OCI-M2 (cell line): ENCODE data around the gene TRIM26.
"Not testable (repeated sequence)": the region's sequence is repeated elsewhere in the genome, so short reads cannot be mapped to it uniquely, and the experiment has no call there.

Experiments
- DNase-seq: peaks from one replicate; lab custom pipeline; 2025; ENCODE audit not compliant: unreplicated experiment; lab: John Stamatoyannopoulos, UW

TRIM26 gene

DNA sequence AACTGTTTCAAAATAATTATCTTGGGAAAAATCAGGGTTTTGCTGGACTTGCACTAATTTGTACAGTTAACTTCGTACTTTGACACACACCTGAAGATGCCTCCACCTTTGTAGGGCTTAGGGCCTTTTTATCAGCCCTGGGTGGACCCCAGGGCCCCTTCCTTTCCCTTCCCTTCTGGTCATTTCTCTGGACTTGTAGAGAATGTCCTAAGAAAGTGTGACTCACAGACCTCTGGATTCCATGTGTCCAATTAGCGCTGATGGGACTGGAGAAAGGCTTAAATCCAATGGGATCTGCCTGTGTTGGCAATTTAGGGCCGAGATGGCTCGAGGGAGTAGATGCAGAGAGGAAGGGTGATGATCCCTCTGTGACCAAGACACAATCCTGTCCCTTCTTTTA is 40.5 kb downstream of the TRIM26 start:
- DNase-seq = no peak

DNA sequence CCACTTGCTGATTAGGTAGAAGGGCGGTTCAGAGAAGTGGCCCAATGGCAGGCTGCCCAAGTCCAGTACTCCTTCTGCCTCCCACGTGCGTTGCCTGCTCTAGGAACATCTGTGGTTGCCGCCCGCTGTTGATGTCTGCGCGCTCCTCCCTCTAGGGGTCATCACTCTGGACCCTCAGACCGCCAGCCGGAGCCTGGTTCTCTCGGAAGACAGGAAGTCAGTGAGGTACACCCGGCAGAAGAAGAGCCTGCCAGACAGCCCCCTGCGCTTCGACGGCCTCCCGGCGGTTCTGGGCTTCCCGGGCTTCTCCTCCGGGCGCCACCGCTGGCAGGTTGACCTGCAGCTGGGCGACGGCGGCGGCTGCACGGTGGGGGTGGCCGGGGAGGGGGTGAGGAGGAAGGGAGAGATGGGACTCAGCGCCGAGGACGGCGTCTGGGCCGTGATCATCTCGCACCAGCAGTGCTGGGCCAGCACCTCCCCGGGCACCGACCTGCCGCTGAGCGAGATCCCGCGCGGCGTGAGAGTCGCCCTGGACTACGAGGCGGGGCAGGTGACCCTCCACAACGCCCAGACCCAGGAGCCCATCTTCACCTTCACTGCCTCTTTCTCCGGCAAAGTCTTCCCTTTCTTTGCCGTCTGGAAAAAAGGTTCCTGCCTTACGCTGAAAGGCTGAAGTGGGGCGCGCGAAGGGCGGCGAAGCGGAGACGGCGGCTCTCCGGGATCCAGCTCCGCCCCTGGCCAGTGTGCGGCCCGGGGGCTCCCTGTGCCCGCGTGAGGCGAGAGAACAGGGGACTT is 41.3 kb downstream of the TRIM26 start:
- DNase-seq = no peak

DNA sequence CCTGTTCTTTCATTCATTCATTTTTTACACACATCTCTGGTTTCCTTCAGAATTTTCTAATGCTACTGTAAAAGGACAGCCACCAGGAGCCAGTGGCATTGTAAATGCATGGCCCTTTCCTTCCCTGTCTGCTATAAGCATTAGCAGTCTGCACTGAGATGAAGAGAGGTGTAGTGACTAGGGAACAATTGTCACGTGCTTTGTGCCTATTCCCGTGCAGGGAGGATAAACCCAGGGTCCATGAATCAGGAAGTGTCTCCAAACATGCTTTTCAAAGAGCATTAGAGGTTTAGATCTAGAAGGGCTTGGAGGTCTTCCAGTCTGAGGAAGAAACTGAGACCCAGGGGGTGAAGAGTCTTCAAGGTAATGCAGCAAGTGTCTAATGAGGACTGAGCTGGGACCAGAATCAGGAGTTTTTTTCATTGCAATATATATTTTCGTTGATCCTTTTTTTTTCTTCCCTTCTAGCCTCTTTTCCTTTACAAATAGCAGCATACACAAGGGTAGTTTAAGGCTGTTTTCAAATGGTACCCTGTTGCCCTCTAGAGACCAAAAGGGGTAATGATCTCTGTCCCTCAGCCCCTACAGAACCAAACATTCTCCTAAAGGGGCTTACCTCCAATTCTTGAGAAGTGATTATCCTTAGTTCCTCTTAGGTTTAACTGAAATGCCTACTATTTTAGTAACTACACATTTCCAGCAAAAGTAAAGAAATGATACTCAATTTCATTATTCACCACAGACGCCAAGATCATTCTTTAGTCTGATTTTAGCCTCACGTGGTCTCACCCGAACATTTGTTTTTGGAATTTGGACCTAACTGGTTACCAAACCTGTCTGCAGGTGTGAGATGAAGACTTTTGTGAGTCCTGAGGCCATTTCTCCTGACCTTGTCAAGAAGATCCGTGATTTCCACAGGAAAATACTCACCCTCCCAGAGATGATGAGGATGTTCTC is 43.3 kb downstream of the TRIM26 start:
- DNase-seq = peak; percentile 71

DNA sequence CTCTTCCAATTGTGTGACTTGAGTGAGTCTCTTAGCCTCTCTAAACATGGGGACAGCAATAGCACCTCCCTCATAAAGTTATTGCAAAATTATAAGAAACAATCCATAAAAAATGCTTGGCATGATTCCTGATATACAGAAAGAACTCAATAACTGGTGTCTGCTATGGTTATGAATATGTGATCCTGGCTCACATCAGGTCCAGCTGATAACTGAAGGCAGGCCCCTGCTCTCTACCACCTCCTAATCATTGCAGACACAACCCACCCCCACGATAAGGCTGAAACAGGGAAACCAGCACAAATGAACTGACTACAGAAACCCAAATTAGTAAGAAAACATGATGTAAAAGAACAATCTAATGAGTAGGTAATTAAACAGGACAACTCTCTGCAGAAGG is 44.5 kb downstream of the TRIM26 start:
- no peak for DNase-seq

DNA sequence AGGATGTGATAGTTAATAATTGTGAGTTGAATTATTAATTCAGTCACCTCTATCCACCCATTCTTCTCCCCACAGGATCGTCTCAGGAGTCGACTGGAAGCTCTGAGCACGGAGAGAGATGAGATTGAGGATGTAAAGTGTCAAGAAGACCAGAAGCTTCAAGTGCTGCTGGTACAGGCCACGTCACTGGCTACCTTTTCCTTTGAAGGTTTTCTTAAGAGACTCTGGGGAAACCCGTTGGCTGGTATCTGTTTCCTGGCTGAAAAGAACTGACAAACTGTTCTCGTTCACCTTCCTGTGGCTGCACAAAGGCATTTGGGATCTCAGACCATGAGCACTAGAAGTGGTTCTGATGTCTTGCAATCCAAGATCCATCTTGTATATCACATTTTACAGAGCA is 46.1 kb downstream of the TRIM26 start:
- DNase-seq = no peak

DNA sequence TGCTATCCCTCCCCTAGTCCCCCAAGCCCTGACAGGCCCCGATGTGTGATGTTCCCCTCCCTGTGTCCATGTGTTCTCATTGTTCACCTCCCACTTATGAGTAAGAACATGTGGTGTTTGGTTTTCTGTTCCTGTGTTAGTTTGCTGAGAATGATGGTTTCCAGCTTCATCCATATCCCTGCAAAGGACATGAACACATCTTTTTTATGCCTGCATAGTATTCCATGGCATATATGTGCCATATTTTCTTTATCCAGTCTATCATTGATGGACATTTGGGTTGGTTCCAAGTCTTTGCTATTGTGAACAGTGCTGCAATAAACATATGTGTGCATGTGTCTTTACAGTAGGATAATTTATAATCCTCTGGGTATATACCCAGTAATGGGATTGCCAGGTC is 48.0 kb downstream of the TRIM26 start:
- DNase-seq = not testable (repeated sequence)

DNA sequence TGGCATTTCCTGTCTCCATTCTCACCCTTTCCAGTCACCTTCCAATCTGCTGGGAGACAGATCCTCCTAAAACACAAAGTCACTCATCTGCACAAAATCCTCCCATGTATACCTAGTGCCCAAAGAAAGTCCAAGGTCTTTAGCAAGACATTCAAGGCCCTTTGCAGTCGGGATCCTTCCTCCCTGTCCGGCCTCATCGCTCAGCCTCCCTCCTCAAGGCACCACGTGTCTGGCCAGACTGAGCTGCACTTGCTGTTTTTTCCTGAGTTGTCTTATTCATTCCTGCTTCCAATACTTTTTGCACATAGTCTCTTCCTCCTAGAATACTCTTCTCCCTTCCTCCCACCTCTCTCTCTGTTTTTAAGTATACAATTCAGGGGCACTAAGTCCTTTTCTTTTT is 48.5 kb downstream of the TRIM26 start:
- no peak for DNase-seq

DNA sequence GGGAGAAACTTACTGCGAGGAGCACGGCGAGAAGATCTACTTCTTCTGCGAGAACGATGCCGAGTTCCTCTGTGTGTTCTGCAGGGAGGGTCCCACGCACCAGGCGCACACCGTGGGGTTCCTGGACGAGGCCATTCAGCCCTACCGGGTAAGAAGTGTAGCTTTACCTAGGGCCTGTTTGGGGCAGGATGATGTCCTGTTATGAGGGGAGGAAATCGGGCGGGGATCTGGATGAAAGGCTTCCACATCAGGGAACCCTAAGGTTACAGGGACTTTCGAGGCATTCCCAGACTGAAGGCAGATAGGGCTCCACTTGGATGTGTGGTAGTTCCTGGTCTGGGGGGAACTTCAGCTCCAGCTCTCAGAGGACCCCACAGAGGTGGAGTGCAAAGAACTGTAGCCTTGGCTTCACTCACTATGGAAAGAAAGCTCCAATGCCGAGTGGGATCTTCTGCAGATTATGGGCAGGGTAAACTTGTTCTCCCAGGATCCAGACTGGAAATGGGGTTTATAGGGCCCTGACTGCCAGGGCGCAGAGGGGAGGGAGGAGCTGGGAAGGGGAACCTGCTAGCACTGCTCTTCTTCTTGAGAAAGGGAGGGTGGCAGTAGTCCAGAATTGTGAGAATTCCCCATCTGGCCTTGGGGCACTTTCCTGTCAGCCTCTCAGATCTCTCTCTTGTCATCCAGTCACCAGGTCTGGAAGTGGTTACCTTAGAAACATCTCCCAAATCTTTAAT is 49.1 kb downstream of the TRIM26 start:
- no peak for DNase-seq

DNA sequence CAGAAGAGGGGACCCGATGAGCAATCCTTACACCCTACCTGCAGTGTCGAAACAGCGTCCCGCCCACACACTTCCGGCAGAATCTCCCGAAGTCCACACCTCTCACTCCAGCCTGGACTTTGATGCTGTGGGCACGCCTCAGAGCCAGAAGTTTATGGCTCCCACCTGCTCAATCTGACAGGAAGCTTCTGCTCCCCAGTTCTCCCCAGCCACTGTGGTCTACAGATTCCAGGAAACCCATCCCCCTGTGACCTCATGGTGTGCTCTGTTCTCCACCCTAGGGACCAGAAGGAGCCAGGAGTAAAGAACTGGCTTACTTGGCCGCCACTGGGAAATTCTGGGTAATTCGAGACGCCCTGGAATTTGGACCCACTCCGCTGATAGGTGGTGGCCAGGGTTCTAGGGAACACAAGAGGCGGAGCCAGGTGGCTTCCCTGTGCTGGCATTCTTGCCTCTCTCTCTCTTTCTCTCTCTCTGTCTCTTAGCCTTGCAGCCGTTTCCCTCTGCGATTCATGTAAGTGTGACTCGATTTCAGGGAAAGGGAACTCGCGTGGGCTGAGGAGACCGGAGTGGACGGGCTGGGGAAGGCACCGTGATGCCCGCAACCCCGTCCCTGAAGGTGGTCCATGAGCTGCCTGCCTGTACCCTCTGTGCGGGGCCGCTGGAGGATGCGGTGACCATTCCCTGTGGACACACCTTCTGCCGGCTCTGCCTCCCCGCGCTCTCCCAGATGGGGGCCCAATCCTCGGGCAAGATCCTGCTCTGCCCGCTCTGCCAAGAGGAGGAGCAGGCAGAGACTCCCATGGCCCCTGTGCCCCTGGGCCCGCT is 49.9 kb downstream of the TRIM26 start, which contains the start of gene TRIM15:
Gene TRIM15 (plus strand): TSS at position 457 of the 828 bp plus-strand sequence. CDS start 139 bp downstream, at position 596.
- no peak for DNase-seq

DNA sequence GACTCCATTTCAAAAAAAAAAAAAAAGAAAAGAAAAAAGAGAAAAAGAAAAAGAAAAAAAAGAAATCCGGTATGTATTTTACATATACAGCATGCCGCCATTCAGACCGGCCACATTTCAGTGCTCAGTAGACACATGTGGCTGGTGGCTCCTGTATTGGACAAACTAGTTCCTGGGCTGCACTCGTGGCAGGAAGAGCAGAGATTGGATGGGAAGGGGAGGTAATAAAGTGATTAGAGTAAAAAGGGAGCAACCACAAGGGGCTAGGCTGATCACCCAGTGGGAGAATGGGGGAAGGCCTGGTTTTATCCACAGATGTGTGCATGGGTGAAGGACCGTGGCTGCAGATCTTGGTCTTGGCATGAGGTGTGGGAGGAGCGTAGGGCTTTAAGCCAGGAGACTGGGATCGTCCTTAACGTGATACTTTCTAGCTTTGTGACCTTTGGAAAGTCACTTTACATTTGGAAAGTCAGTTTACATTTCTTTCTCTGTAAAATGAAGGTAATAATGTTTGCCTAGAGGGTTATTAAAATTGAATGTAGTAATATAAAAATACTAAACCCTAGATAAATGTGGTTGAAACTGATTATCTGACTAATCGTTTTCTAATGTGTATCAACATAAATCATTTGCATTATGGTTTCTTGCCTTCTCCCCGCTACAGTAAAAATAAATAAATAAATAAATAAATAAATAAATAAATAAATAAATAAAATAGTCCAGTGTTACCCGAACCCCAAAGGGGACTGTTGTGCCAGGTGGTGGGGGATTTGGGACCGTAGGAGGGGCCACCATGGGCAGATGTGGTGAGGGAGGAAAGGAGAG is 50.7 kb downstream of the TRIM26 start:
- no peak for DNase-seq

DNA sequence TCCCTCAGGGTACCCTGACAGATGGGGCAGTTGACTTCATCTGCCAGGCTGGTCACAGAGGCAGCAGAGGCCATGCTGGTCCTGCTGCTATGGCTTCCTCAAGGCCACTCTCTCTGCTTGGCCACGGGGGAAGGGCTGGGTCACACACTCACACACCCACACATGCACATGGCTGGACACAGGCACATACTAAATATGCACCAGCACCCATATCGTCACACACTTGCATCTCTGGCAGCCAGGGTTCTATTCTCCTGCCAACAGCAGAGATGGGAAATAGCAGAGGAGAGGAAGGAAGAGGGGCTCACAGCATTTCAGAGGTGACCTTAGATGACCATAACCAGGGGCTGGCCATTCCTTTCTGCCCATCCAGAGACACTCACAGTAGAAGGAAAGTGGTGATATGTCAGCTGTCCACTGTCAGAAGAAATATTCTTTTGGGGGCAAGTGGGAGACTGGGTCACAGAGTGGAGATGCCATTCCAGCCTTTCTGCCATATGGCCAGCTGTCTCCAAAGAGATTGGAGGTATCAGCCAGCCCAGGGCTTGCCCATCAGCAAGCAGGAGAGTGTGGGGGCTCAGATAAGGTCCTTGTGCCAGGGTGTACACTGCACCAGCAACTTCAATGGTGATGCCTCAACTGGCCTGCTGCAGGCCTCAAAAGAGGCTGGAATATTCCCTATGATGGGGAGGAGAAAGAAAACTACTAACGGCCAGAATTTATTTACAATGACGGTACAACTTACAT is 52.2 kb downstream of the TRIM26 start, which contains the start of gene TRIM10:
Gene TRIM10 (minus strand): TSS at position 427 of the 747 bp plus-strand sequence. CDS start 353 bp downstream, at position 74.
- no peak for DNase-seq

DNA sequence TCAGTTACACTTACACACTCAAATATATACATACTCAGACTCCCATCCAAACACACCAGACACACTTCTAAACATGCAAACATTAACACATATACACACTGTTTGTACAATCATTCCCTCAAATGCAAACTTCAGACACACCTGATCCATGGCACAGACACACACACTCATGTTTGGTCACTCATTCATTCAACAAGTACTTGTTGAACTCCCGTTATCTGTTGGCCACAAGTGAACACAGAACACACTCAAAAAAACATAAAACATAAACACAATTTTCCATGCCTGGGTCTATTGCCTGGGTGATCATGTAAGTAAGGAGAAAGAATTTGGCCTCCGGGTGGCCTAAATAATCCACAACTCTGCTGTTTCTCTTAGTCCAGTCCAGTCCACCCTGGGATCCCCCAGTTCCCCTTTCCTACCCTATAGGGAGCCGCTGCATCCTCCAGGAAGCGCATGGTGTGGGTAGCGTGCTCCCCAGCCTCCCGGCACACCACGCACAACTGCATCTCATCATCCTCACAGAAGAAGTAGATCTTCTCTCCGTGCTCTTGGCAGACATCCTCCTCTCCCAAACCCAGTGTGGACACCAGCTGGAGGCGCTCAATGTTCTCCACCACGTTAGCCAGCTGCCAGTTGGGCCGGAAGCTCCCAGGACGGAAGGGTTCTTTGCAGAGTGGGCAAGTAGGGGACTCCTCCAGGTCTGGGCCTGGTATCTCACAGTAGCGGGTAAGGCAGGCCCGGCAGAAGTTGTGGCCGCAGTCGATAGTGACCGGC is 53.0 kb downstream of the TRIM26 start:
- DNase-seq = no peak

DNA sequence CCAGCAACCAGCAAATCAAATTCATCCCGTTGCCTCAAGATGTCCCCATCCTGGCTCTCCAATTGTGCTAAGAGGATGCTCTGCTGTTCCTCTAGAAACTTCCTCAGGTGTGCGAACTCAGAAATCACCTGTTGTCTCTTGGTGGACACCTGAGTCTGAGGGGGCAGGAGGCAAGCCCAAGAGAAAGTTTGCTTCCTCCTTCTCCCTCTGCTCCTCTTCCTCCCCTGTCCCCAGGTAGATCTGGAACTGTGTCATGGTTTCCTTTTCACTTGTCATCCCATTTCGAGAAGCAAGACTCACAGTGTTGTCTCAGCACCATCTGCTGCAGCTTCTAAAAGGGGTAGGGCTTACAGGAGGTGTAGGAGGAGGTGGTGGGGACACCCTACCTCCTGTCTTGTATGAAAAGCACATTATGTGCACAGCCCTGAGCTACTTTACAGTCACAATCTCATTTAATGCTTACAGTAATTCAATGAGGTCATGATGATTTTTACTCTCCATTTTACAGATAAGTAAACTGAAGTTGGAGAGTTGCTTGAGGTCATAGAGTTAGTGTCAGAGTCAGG is 54.6 kb downstream of the TRIM26 start:
- no peak for DNase-seq

DNA sequence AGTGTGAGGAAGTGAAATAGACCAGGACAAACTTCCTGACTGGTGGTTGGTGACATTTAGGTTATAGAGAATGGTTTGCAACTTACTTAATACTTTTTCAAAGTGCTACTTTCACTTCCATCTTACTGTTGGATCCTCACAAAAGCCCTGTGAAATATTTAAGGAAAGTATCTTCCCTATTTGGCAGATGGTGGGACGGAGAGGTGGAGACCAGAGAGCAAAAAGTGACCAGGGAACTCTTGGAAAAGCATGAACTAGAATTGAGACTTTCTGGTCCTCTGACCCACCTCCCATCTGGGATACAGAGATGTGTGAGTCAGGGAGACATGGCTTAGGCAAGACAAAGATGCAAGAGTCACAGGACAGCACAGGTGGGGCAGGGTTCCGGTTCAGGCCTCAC is 55.2 kb downstream of the TRIM26 start:
- no peak for DNase-seq

DNA sequence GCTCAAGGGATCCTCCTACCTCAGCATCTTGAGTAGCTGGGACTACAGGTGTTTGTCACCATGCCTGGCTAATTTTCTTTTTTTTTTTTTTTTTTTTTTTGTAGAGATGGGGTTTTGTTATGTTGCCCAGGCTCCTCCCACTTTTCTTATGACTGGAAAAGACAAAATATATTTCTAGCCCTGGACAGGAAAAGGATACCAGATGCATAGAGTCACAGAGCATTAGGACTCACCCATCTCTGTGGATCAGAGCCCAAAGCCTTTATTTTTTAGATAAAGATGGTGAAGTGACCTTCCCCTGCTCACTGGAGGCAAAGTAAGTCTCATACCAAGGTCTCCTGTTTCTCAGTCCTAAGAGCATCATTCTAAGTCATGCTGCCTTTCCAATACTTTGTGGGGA is 55.6 kb downstream of the TRIM26 start:
- no peak for DNase-seq

DNA sequence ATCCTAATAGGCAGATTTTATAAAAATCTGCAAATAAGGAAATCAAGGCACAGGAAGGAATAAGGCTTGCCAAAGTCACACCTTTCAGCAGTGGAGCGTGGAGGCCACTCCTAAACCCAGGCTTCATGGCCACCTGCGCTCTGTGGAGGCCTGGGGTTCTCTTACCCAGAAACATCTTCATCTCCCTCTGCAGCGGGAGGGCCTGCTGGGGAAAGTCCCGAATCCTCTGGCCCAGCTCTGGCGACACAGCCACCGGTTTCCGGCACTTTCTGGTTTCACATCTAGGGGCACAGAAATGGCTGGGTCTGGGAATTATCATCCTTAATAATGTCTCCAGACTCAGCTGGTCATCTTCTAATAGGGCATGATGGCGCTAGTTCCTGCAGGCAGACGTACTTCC is 56.4 kb downstream of the TRIM26 start:
- no peak for DNase-seq

DNA sequence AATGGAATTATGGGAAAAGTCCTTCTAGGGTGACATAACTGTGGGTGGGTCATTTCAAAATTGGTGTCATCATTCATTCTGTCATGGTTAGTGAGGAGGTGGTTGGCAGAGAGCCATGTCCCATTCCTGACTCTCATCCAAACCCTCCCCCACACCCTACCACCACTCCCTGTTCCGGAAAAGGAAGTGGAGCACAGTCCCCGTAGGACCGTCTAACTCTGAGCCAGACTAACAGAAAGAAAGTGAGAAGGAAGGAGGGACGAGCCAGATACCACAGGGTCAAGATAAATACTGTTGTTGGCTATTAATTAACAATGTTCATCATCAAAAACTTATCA is 57.0 kb downstream of the TRIM26 start:
- DNase-seq = no peak
